SK-N-SH treated with all-trans-retinoic acid at 6 μM for 48 hours (cell line): ENCODE measurements around the gene RAB25.

Experiments used
- CSDC2 ChIP-seq: fragments of 250-450 bp; sonication (Bioruptor Pico); IDR thresholded peaks from 2 replicates; pipeline ENCODE4 v1.5.0; 2020; ENCODE audit warnings: mild to moderate bottlenecking, moderate library complexity
- PATZ1 ChIP-seq: fragments of 250-450 bp; sonication (Bioruptor Pico); IDR thresholded peaks from 2 replicates; pipeline ENCODE4 v1.8.0; 2020; ENCODE audit warnings: mild to moderate bottlenecking, moderate library complexity, borderline replicate concordance
- SNAI2 ChIP-seq: fragments of 250-450 bp; sonication (Bioruptor Pico); IDR thresholded peaks from 2 replicates; pipeline ENCODE4 v1.5.0; 2020; ENCODE audit warnings: mild to moderate bottlenecking, moderate library complexity
- ZC3H10 ChIP-seq: fragments of 250-450 bp; sonication (Bioruptor Pico); IDR thresholded peaks from 2 replicates; pipeline ENCODE4 v1.5.1; 2021; ENCODE audit warnings: mild to moderate bottlenecking, moderate library complexity

DNA sequence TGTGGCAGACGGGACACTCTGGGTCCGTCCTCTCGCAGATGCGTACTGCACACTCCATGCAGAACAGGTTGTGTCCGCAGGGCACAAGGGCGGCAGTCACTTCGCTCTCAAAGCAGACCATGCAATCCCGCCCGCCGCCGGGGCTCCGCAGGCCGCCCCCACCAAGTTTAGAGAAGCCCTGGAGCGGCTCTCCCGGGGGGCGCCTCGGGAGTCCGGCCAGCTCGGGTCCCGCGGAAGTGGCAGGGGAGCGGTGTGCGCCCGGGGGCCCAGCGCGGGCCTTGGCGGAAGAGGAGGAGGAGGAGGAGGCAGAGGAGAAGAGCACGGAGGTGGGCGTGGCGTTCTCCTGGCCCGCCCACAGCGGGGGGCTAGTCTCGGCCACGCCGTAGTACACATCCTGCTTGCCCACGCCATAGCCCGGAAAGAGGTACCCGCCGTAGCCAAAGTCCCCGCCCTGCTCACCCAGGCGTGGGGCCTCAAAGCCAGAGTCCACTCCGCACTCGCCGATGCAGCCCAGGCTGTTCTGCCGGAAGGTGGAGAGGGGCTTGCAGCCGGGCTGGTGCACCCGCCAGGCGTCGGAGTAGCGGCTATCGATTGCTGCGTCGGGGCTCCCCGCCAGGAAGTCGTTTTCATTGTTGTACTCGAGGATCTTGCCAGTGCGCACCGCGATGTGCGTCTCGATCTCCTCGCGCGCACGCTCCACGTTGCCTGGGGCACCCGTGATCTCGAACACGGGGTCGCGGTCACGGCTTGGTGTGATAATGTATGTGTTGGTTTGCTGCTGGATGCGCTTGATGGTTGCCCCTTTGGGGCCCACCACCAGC lies 15.9 kb downstream of the RAB25 start:
- TF ChIP-seq SNAI2 (CRISPR knock-in tag) (no peak), PATZ1 (CRISPR knock-in tag) (no peak), CSDC2 (CRISPR knock-in tag) (no peak), ZC3H10 (no peak)
